HUES48 (cell line): ENCODE results near the gene PRICKLE3.

Experiments
- H3K27ac ChIP-seq: one replicate; pipeline ENCODE4 v1.7.0; 2013; ENCODE audit warnings: low read depth, low read length, inconsistent platforms
- H3K27me3 ChIP-seq: 2 replicates; pipeline ENCODE4 v1.6.1; 2013; ENCODE audit warnings: mild to moderate bottlenecking, low read length; ENCODE audit not compliant: control insufficient read depth, insufficient read depth
- H3K36me3 ChIP-seq: 2 replicates; pipeline ENCODE4 v1.6.1; 2013; ENCODE audit warnings: low read length; ENCODE audit not compliant: control insufficient read depth, insufficient read depth
- H3K4me1 ChIP-seq: 2 replicates; pipeline ENCODE4 v1.6.1; 2013; ENCODE audit warnings: mild to moderate bottlenecking, low read length; ENCODE audit not compliant: control insufficient read depth, insufficient read depth
- H3K4me3 ChIP-seq: 2 replicates; pipeline ENCODE4 v1.5.1; 2013; ENCODE audit warnings: mild to moderate bottlenecking, low read depth, low read length
- H3K9ac ChIP-seq: 2 replicates; pipeline ENCODE4 v1.6.1; 2013; ENCODE audit warnings: mild to moderate bottlenecking, low read depth, low read length, moderate library complexity
- H3K9me3 ChIP-seq: 2 replicates; pipeline ENCODE4 v1.6.1; 2013; ENCODE audit warnings: low read length; ENCODE audit not compliant: control insufficient read depth, insufficient read depth

Gene PRICKLE3

DNA sequence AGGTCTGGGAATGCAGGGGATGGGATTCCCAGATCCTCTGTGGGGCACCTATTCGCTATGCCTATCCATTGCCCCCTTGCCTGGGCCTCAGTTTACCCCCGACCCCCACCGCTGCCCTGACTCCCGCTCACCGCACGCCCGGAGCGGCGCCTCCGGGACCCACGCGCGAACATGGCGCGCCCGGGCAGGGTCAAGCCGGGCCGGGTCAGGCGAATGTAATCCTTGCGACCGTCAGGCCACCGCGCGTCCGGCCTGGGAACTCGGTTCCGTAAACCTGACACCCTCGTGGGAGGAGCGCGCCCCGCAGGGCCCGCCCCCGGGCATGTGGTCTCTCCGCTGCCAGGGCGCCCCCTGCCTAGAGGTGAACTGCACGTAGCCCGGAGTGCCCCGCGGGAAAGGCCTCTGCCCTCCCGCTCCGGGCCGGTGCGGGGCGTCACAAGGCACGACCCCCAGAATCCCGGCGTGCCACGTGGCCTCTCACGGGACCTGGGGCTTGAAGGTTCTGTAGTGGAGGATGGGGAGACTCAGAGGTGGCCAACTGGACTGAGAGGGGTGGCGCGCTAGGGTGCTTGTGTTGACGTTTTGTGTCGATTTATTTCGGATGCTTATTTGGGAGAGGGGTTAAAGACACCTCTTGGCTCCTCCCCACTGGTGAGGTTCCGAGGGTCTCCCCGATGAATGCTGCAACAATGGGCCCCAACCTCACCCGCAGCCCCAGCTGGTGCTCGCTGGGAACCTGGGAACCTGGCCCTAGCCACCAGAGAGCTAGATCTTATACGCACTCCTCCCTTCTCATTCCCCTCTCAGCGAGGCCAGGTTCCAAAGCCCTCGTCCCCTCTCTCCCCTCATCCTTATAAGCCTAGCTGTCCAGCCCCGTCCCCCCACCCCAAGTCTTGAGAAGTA, at the start of gene PRICKLE3:
Gene PRICKLE3 (minus strand): TSS at position 249 of the 903 bp plus-strand sequence. CDS start 76 bp downstream, at position 173.
- H3K27ac ChIP-seq: peak within 1 kb of the TSS; percentile 42
- H3K4me1 ChIP-seq: no peaks in the 10 kb centered on the region
- H3K9ac ChIP-seq: no peak within 1 kb of the TSS
- no peaks in the 10 kb centered on the region for H3K27me3 ChIP-seq
- peak within 1 kb of the TSS; percentile 65 for H3K4me3 ChIP-seq
- H3K36me3 ChIP-seq: peaks cover 3% of the 10 kb centered on the region
- H3K9me3 ChIP-seq: peaks cover 31% of the 10 kb centered on the region

DNA sequence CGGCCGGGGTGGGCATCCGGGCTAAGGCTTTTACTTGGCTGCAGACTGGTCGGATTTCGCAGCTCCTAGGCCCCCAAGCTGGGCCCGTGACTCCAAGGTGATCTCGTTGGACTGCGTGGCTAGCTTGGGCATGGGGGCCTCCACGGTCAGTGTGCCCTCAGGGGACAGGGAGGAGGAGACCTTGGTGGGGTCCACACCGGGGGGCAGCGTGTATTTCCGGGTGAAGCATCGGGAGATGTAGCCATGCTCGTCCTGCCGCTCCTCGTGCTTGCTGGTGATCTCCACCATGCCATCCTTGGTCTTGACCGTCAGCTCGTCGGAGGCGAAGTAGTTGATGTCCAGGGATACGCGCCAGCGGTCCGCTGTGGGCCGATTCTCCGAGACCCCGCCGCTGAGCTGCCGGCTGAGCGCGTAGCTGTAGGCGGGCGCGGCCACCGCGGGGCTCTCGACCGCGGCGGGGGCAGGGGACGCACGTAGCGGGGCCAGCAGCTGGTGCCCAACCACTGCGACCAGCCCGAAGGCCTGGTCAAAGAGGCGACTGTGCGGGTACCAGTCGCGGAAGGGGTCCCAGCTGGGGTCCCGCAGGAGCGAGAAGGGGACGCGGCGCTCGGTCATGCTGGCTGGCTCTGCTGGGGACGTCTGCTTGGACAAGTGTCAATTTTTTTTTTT, 47.8 kb upstream of the PRICKLE3 start:
- Histone ChIP-seq H3K27ac (no peak overlapping the region), H3K4me1 (no peaks in the 10 kb centered on the region), H3K36me3 (no peaks in the 10 kb centered on the region), H3K9me3 (peaks cover 9% of the 10 kb centered on the region; the same call in 1 of the 2 replicates), H3K9ac (no peak overlapping the region), H3K4me3 (no peak overlapping the region), H3K27me3 (no peaks in the 10 kb centered on the region)

GRCh38 chrX:49233176-49233575, 47.0 kb upstream of the PRICKLE3 start, which contains the start of gene CACNA1F:
Gene CACNA1F (minus strand): TSS chrX:49233340. CDS start chrX:49233309, 31 bp downstream.
- Histone ChIP-seq H3K36me3 (no peaks in the 10 kb centered on the region), H3K27ac (no peak within 1 kb of the TSS), H3K9ac (no peak within 1 kb of the TSS)

DNA sequence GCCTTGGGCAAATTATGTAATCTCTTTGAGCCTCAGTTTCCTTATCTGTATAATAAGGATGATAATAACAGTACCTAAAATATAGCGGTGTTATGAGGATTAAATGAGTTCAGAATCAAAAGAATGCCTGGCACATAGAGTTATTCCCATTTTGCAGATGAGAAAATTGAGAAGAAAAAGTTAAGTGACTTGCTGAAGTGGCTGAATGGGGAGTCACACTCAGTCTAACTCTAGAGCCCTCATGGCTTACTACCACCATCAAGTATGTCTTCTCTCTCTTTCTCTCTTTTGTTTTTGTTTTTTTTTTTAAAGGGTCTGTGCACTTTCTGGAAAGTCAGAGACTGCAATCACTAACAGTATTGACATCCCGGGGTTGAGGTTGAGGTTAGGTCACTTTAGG, 46.4 kb upstream of the PRICKLE3 start:
- Histone ChIP-seq H3K9me3 (peaks cover 6% of the 10 kb centered on the region; the same call in 1 of the 2 replicates), H3K36me3 (no peaks in the 10 kb centered on the region), H3K27me3 (no peaks in the 10 kb centered on the region), H3K9ac (no peak overlapping the region), H3K4me1 (no peaks in the 10 kb centered on the region), H3K4me3 (no peak overlapping the region), H3K27ac (no peak overlapping the region)

More at GRCh38 chrX:49233176-49233575, 47.0 kb upstream of the PRICKLE3 start, which contains the start of gene CACNA1F:
- no peaks in the 10 kb centered on the region for H3K4me1 ChIP-seq
- peaks cover 7% of the 10 kb centered on the region; the same call in 1 of the 2 replicates for H3K9me3 ChIP-seq
- no peak within 1 kb of the TSS for H3K4me3 ChIP-seq
- H3K27me3 ChIP-seq: no peaks in the 10 kb centered on the region

DNA sequence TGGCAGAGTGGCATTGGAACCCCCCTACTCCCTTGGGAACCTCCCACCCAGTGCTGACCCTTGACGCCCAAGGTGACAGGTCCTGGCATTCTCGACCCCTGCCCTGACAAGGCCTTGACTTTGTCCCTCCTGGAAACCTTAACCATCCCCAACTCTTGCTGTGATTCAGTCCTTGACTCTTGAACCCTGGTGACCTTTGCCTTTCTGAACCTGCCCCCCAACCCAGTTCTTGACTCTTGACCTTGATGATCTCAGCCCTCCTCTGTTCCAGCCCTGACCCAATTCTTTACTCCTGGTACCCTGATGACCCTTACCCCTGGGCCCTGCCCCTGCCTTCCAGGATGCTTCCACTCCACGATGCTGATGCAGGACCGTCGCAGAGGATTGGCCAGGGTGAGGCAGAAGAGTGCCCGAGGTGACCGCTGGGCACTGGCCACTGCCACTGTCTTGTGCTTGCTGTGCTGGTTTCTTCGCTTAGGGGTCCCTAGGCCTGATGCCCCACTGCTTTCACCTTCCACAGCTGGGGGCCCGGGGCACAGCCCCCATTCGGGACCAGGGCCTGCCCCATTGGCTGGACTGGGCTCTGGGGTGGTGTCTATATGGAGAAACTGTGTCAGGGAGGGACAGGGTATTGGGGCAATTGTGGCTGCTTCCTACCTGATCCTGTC, 45.3 kb upstream of the PRICKLE3 start:
- Histone ChIP-seq H3K36me3 (no peaks in the 10 kb centered on the region), H3K27me3 (no peaks in the 10 kb centered on the region), H3K27ac (no peak overlapping the region), H3K4me1 (no peaks in the 10 kb centered on the region), H3K9ac (no peak overlapping the region), H3K9me3 (peaks cover 3% of the 10 kb centered on the region; the same call in 1 of the 2 replicates), H3K4me3 (peak overlapping the region; percentile 29; the same call in 1 of the 2 replicates)

- no peaks in the 10 kb centered on the region for H3K36me3 ChIP-seq
- peak overlapping the region; percentile 59 for H3K4me3 ChIP-seq
- H3K9me3 ChIP-seq: peaks cover 3% of the 10 kb centered on the region; the same call in 1 of the 2 replicates
- H3K27ac ChIP-seq: peak overlapping the region; percentile 35
- no peaks in the 10 kb centered on the region for H3K4me1 ChIP-seq
- peak overlapping the region; percentile 17; the same call in 1 of the 2 replicates for H3K9ac ChIP-seq
- no peaks in the 10 kb centered on the region for H3K27me3 ChIP-seq
Observed at GRCh38 chrX:49230500-49231232, 44.5 kb upstream of the PRICKLE3 start.

GRCh38 chrX:49228185-49228584, 42.0 kb upstream of the PRICKLE3 start:
- Histone ChIP-seq H3K4me1 (no peaks in the 10 kb centered on the region), H3K4me3 (no peak overlapping the region), H3K27ac (no peak overlapping the region), H3K36me3 (no peaks in the 10 kb centered on the region), H3K9me3 (peaks cover 7% of the 10 kb centered on the region; the same call in 1 of the 2 replicates), H3K9ac (no peak overlapping the region), H3K27me3 (no peaks in the 10 kb centered on the region)

DNA sequence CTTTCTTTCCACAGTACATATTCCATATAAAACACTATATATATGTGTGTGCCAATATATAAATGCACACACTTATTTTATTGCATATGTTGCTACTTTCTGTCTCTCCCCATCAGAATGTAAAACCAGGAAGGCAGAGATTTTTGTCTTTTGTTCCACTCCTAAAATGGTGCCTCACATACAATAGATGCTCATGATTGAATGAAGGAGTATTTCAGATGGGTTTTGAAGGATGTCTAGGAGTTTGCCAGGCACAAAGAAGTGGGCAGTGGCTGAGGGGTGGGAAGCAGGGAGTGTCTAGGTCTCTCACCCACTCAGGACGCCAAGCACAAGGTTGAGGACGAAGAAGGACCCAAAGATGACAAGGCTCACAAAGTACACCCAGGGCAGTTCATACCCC, 41.6 kb upstream of the PRICKLE3 start:
- H3K4me3 ChIP-seq: no peak overlapping the region
- no peaks in the 10 kb centered on the region for H3K36me3 ChIP-seq
- H3K27me3 ChIP-seq: no peaks in the 10 kb centered on the region
- peaks cover 7% of the 10 kb centered on the region; the same call in 1 of the 2 replicates for H3K9me3 ChIP-seq
- H3K4me1 ChIP-seq: no peaks in the 10 kb centered on the region
- no peak overlapping the region for H3K9ac ChIP-seq
- H3K27ac ChIP-seq: no peak overlapping the region

DNA sequence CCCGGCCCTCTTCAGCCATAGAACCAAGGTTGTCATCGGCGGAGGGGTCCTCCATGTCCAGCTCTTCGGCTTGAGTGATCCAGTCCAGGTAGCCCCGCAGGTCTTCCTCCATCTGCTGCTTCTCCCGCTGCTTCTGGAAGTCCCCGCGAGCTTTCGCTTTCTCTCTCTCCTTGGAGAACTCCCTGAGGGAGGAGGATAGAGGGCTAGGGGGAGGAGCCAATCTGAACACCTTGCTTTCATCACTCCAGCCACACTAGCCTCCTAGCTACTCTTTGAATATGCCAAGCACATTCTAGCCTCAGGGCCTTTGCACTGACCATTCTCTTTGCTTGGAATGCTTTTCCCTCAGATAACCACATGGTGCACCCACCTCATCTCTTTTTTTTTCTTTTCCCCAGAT, 40.8 kb upstream of the PRICKLE3 start:
- no peak overlapping the region for H3K4me3 ChIP-seq
- no peak overlapping the region for H3K9ac ChIP-seq
- H3K36me3 ChIP-seq: no peaks in the 10 kb centered on the region
- H3K9me3 ChIP-seq: peaks cover 7% of the 10 kb centered on the region; the same call in 1 of the 2 replicates
- H3K27ac ChIP-seq: no peak overlapping the region
- no peaks in the 10 kb centered on the region for H3K4me1 ChIP-seq
- no peaks in the 10 kb centered on the region for H3K27me3 ChIP-seq

- H3K9me3 ChIP-seq: peaks cover 4% of the 10 kb centered on the region; the same call in 1 of the 2 replicates
- H3K4me1 ChIP-seq: no peaks in the 10 kb centered on the region
- no peak overlapping the region for H3K27ac ChIP-seq
- H3K27me3 ChIP-seq: no peaks in the 10 kb centered on the region
- H3K4me3 ChIP-seq: no peak overlapping the region
- H3K36me3 ChIP-seq: no peaks in the 10 kb centered on the region
- H3K9ac ChIP-seq: no peak overlapping the region
Observed at GRCh38 chrX:49225858-49226257, 39.7 kb upstream of the PRICKLE3 start.
